SU-DHL-6 (cell line): ENCODE measurements around the gene SERPINB11.

Experiments
- H2AFZ ChIP-seq: fragments of 200-600 bp; sonication (generic); 2 replicates; pipeline ENCODE4 v1.6.1; 2014; ENCODE audit warnings: low read depth, mild to moderate bottlenecking, moderate library complexity, mixed read lengths, antibody characterized with exemption, low read length; ENCODE audit not compliant: severe bottlenecking
- H3F3A ChIP-seq: fragments of 200-600 bp; shearing (Covaris generic); 2 replicates; pipeline ENCODE4 v1.6.0; 2016; ENCODE audit warnings: antibody characterized with exemption, mild to moderate bottlenecking; ENCODE audit not compliant: insufficient read depth
- H3K27ac ChIP-seq: fragments of 200-600 bp; sonication (generic); 2 replicates; pipeline ENCODE4 v1.5.1; 2016; ENCODE audit warnings: low read depth, mild to moderate bottlenecking, low read length, moderate library complexity, mixed read lengths
- H3K27me3 ChIP-seq: fragments of 200-600 bp; sonication (generic), shearing (Covaris generic); 2 replicates; pipeline ENCODE4 v1.6.0; 2014; ENCODE audit warnings: mild to moderate bottlenecking, low read length
- H3K36me3 ChIP-seq: fragments of 200-600 bp; sonication (generic); 2 replicates; pipeline ENCODE4 v1.6.1; 2014; ENCODE audit warnings: mild to moderate bottlenecking, low read length, mixed read lengths
- H3K4me2 ChIP-seq: fragments of 300-600, 200-600 bp; shearing (Covaris generic), sonication (generic); 2 replicates; pipeline ENCODE4 v1.6.0; 2014; ENCODE audit warnings: low read length, low read depth, mild to moderate bottlenecking; ENCODE audit not compliant: poor library complexity, severe bottlenecking
- H3K4me3 ChIP-seq: fragments of 200-600 bp; sonication (generic); 2 replicates; pipeline ENCODE4 v1.5.1; 2014; ENCODE audit warnings: antibody characterized with exemption, low read length, mild to moderate bottlenecking, mixed read lengths; ENCODE audit not compliant: insufficient read depth, poor library complexity, severe bottlenecking
- H3K79me2 ChIP-seq: fragments of 200-600 bp; sonication (generic); 2 replicates; pipeline ENCODE4 v1.6.1; 2014; ENCODE audit warnings: mild to moderate bottlenecking, low read length, moderate library complexity; ENCODE audit not compliant: insufficient read depth
- H3K9ac ChIP-seq: fragments of 200-600 bp; sonication (generic); 2 replicates; pipeline ENCODE4 v1.7.0; 2014; ENCODE audit warnings: mild to moderate bottlenecking, low read length
- H3K9me2 ChIP-seq: fragments of 200-600 bp; sonication (generic); replicated peaks from 2 replicates; pipeline ENCODE4 v1.6.1; 2014; ENCODE audit warnings: low read length; ENCODE audit not compliant: insufficient read depth
- H3K9me3 ChIP-seq: fragments of 200-600 bp; sonication (generic); 2 replicates; pipeline ENCODE4 v1.6.1; 2014; ENCODE audit warnings: low read length, mixed read lengths; ENCODE audit not compliant: insufficient read depth
- H4K20me1 ChIP-seq: fragments of 200-600 bp; sonication (generic); 2 replicates; pipeline ENCODE4 v1.6.1; 2014; ENCODE audit warnings: low read depth, mild to moderate bottlenecking, antibody characterized with exemption, low read length, moderate library complexity, mixed read lengths
- CTCF ChIP-seq: fragments of 200-600 bp; sonication (generic); IDR thresholded peaks from one replicate; pipeline ENCODE4 v1.5.1; 2017; ENCODE audit warnings: antibody characterized with exemption, mild to moderate bottlenecking, low read length, moderate library complexity; ENCODE audit not compliant: insufficient read depth, poor library complexity, severe bottlenecking
- EZH2phosphoT487 ChIP-seq: fragments of 200-600 bp; sonication (generic), shearing (Covaris generic); conservative IDR thresholded peaks from 2 replicates; pipeline ENCODE4 v1.6.1; 2018; ENCODE audit warnings: mild to moderate bottlenecking, antibody characterized with exemption, low read length, moderate library complexity, mixed read lengths

The SERPINB11 gene

GRCh38 chr18:63763831-63764600 lies 61.3 kb downstream of the SERPINB11 start:
- Histone ChIP-seq H3K4me2 (no peak overlapping the region), H3F3A (no peaks in the 10 kb centered on the region), H3K9ac (no peak overlapping the region), H3K4me3 (no peak overlapping the region), H3K27ac (no peak overlapping the region), H3K9me3 (no peaks in the 10 kb centered on the region), H2AFZ (no peak overlapping the region), H3K79me2 (no peaks in the 10 kb centered on the region), H3K27me3 (no peaks in the 10 kb centered on the region), H4K20me1 (no peaks in the 10 kb centered on the region), H3K36me3 (no peaks in the 10 kb centered on the region), H3K9me2 (no peaks in the 10 kb centered on the region)
- no peak for TF ChIP-seq EZH2phosphoT487
- no peak for TF ChIP-seq CTCF

GRCh38 chr18:63765837-63766236 lies 63.1 kb downstream of the SERPINB11 start:
- no peak overlapping the region for H3K27ac ChIP-seq
- H3K9me3 ChIP-seq = no peaks in the 10 kb centered on the region
- H3K36me3 ChIP-seq = no peaks in the 10 kb centered on the region
- no peak overlapping the region for H3K9ac ChIP-seq
- no peak overlapping the region for H3K4me2 ChIP-seq
- H3F3A ChIP-seq = no peaks in the 10 kb centered on the region
- H2AFZ ChIP-seq = no peak overlapping the region
- H4K20me1 ChIP-seq = no peaks in the 10 kb centered on the region
- H3K79me2 ChIP-seq = no peaks in the 10 kb centered on the region
- H3K9me2 ChIP-seq = no peaks in the 10 kb centered on the region
- no peak overlapping the region for H3K4me3 ChIP-seq
- TF ChIP-seq EZH2phosphoT487 (no peak), CTCF (no peak)
- no peaks in the 10 kb centered on the region for H3K27me3 ChIP-seq
